ENCODE results near the gene ASGR1.
A peak's percentile ranks its signal among the peaks of the same experiment; 100 is the strongest.
"Not testable (repeated sequence)": the region's sequence is repeated elsewhere in the genome, so short reads cannot be mapped to it uniquely, and the experiment has no call there.

The ASGR1 gene

GRCh38 chr17:7190276-7190917 is 11.2 kb upstream of the ASGR1 start:
- no peak for DNase-seq (ENCODE audit: low read depth)

DNA sequence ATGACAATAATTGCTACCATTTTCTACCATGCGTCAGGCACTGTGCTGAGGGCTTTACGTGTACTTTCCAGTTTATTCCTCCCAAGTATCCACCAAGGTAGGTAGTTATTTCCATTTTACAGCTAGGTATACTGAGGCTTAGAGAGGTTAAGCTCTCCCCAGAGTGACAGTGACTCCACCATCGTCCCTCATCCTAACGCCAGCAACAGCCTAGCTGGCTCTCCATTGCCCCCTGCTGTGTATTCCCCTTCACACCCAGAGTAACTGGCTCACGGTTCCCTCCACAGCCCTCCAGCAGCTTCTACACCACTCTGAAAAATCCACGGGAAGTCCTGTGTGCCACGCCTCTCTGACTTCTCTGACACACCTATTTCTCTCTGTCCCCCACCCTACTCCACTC is 7.1 kb upstream of the ASGR1 start:
- DNase-seq (ENCODE audit: low read depth), result no peak

DNA sequence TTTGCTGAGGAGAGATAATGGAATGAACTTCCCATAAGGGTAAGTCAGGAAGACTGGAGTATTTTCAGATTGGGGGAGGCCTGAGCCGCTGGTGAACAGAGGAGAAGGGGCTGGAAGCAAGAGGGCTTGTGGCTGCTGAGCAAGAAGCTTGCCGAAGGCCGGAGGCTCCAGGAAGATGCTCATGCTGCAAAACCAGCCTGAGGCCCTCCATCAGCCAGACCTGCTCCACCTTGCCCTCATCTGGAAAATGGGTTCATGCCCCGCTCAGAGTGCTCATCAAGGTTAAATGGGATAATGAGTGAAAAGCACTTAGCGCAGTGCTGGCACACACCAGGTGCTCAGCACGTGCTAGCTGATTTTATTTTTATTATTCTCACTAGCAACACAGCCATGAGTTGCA is 5.5 kb upstream of the ASGR1 start:
- no peak for DNase-seq (ENCODE audit: low read depth)

GRCh38 chr17:7184091-7184488 is 4.9 kb upstream of the ASGR1 start:
- no peak for DNase-seq (ENCODE audit: low read depth)

- no peak for DNase-seq (ENCODE audit: low read depth)
These were observed 4.4 kb upstream of the ASGR1 start for GRCh38 chr17:7183433-7184090.

DNA sequence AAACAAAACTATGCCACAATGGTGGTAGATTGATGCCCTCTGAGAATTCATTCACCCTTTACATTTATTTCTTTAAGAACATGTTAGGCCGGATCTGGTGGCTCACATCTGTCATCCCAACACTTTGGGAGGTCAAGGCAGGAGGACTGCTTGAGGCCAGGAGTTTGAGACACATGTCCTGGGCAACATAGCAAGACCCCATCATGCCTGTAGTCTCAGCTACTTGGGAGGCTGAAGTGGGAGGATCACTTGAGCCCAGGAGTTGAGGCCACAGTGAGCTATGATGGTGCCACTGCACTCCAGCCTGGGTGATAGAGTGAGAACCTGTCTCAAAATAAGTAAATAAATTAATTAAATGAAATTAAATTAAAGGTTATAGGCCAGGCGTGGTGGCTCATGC is 2.9 kb upstream of the ASGR1 start:
- DNase-seq (ENCODE audit: low read depth), result not testable (repeated sequence)

DNA sequence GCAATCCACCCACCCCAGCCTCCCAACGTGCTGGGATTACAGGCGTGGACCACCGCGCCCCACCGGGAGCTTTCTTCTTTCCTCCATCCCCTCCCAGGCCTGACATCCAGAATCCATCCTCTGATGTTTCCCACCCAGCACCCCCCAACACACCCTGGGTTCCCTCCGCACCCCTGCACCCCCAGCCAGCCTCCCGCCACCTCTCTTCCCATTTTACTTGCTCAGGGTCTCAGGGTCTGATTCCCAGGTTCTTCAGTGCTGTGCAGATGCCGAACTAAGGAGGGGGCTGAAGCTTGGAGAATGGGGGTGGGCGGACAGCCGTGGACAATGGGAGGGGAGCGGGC is 225 bp downstream of the ASGR1 start:
- DNase-seq (ENCODE audit: low read depth), result no peak

DNA sequence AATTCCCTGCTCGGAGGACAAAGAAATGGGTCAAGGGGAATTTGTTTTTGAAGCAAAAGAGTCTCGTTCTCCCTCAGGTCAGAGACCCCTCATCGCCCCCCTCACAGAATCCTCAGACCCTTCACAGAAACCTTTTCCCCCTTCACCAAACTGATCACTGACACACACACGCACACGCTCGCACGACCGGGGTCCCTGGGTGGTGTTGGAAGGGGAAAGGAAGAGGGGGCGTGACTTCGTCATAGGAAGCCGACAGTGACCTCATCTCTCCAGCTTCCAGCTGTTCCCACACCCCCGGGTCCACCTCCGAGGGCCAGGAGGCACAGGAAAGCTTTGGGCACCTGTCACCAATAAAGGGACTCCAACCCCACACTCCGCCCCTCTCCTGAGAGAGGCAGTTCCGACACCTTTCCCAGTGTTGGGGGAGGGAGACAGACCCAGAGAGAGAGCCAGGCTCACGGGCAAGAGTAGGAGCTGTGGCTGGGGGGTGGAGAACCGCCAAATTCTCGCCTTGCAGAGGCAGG is 1.2 kb downstream of the ASGR1 start:
- DNase-seq (ENCODE audit: low read depth), result no peak

DNA sequence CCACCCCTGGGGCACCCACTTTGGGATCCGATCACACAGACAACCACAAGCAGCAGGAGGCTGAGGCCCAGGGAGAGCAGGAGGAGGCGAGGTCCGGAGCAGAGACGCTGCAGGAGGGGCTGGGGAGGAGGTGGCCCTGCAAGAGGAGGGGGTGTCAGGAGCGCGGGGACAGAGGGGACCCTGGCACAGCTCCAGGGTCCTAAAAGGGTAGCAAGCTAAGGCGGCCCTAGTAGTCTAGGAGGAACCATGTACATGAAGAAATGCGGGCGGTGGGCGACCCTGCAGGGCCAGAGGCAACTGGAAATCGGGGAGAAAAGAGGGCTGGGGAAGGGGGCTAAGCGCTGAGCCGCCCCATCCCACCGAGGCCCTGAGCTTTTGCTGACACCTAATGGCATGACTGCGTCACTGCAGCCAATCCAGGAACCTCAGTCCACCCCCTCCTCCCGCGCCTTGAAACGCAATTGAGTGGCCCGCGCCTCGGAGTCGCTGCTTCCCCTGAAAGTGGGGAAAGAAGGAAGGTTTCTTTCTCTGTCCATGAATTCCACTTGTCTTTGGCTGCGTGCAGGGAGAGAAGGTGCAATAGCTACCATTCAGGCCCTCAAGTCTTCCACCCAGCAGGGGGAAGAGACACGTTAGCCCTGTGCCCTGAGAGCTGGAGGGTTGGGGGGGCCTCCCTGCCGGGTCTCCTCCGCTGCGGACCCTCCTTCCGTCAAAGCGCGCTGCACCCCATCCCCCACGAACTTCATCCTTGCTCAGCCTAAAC is 1.8 kb downstream of the ASGR1 start:
- peak; percentile 42 for DNase-seq (ENCODE audit: low read depth)

DNA sequence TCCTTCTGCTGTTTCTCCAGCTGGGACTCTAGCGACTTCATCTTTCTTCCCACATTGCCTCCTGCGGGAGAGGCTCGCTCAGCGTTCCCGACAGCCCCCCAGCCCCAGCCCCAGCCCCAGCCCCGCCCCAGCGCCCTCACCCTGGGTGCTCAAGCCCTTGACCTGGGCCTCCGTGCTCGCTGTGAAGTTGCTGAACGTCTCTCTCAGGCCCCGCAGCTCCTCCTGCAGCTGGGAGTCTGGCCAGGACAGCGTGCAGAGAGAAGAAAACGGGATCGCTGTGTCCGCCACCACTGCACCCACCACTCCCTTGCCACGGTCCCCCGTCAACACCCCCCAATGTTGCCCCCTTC is 2.4 kb downstream of the ASGR1 start:
- no peak for DNase-seq (ENCODE audit: low read depth)

DNA sequence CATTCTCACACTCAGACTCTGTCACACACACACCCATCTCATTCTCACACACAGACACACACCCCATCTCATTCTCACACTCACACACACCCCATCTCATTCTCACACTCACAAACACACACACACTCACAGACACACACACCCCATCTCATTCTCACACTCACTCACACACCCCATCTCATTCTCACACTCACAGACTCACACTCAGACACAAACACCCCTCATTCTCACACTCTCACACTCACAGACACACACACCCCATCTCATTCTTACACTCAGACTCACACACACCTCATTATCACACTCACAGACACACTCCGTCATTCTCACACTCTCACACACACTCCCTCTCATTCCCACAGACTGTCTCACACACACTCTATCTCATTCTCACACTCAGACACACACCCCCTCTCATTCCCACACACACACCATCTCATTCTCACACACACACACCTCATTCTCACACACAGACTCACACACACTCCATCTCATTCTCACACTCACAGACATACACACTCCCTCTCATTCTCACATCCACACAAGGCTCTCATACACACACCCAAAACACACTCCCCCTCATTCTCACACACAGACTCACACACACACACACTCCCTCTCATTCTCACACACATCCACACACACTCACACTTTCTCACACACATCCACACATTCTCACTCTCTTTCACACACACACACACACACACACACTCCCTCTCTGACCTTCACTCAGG is 2.9 kb downstream of the ASGR1 start:
- DNase-seq (ENCODE audit: low read depth), result no peak

DNA sequence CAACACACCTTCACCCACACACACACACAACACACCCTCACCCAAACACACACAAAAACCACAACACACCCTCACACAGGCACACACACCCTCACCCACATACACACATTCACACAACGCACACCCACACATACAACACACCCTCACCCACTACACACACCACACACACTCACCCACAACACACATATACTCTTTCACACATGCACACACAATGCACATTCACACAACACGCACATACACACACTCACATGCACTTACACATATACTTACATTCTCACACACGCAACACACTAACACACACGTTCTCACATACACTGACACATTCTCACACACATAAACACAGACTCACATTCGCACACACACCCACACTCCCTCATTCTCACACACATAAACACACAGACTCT is 3.8 kb downstream of the ASGR1 start:
- no peak for DNase-seq (ENCODE audit: low read depth)

GRCh38 chr17:7174603-7175326 is 4.4 kb downstream of the ASGR1 start:
- no peak for DNase-seq (ENCODE audit: low read depth)

DNA sequence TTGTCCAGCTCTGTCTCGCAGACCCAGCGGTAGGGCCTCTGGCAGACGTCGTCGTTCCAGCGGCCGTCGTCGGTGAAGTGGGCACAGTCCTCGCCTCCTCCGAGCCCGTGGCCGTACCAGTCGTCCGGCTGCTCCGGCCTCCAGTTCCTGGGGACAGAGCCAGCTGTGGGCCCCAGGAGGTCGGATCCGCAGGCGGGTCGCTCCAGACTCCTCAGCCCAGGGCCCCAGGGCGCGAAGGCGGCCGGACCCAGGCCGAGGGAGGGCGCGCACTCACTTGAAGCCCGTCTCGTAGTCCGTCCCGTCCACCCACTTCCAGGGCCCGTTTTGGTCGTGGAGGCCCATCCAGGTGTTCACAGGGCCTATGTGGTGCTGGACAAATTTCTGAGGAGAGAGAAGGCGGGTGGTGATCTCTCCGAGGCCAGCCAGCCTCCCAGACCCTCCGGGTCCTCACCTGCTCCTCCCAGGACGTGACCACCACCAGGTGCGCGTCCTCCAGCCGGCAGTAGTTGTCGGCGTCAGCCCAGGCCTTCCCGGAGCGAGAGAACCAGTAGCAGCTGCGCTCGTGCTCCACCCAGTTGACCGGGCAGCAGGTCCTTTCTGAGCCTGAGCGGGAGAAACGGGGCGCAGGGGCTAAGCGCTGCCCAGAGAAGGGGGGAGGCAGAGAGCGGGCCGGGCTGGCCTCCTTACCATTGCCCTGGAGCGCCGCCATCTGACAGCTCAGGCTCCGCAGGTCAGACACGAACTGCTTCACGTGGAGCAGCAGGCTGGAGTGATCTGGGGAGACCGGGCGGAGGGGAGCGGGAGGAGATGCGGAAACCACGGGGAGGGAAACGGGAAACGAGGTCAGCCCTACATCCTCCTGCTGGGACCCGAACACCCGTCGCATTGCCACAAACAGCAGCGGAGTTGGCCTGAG is 5.2 kb downstream of the ASGR1 start:
- no peak for DNase-seq (ENCODE audit: low read depth)

- not testable (repeated sequence) for DNase-seq (ENCODE audit: low read depth)
These were observed 6.5 kb downstream of the ASGR1 start for GRCh38 chr17:7172522-7173191.

- not testable (repeated sequence) for DNase-seq (ENCODE audit: low read depth)
These were observed 9.6 kb downstream of the ASGR1 start for GRCh38 chr17:7169565-7169908.

DNA sequence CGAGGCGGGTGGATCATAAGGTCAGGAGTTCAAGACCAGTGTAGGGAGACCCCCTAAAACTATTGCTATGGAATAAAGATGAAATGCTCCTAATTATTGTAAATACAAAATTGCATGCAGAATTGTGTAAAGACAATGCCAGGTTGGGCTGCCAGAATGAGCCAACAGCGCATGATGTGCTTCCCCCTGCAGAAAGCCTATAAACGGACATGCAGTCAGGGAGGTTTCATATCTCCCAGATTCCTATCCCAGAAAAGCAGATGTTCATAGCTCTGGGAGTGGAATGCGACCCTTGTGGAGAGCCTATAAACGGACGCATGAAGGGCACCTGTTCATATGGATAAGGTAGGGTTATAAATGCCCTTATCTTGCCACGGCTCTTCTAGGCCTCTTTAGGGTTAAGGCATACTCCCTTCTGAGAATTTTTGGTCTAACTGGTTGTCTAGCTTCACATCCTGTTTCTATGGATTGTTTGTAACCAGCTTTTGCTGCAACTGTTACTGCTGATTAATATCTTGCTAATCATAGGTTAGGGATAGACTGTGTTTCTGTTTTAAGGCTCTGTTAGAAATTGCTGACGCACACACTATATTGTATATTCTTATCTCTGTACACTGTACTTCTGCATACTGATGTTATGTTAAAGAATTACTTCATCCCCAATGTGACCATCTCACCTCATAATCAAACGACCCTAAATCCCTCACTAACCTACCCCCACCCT is 10.2 kb downstream of the ASGR1 start:
- not testable (repeated sequence) for DNase-seq (ENCODE audit: low read depth)

- DNase-seq (ENCODE audit: low read depth), result peak; percentile 82
These were observed 11.3 kb downstream of the ASGR1 start for GRCh38 chr17:7167832-7168231.

GRCh38 chr17:7166873-7167272 is 12.3 kb downstream of the ASGR1 start:
- DNase-seq (ENCODE audit: low read depth), result no peak

GRCh38 chr17:7159571-7159970 is 19.6 kb downstream of the ASGR1 start:
- not testable (repeated sequence) for DNase-seq (ENCODE audit: low read depth)

All from fibroblast of gingiva (primary cell).